ENCODE measurements around the gene RXRB. TPM values are rescaled to one million over a fixed set of nuclear protein-coding genes. Genes with fewer than 3 reads are reported as not detected.

Gene RXRB
- total and polyA plus RNA-seq, 8 donors, result 2.9 to 50.4 (median 16.6) TPM

GRCh38 chr6:33204415-33205190 lies 4.1 kb upstream of the RXRB start, which contains the start of gene HSD17B8:
Gene HSD17B8, plus strand, starts transcription at chr6:33204655. Its CDS starts 14 bp downstream, at chr6:33204669.
- Histone ChIP-seq H3K36me3 (peaks cover 17 to 27% (median 25%) of the 10 kb centered on the region in 4 donors), H3K27me3 (no peaks in the 10 kb centered on the region), H3K4me3 (peak within 1 kb of the TSS; percentile 59 to 83 (median 72)), H3K27ac (peak within 1 kb of the TSS; percentile 81 to 86 (median 83)), H3K4me1 (peaks cover 46 to 72% (median 68%) of the 10 kb centered on the region in 4 donors), H3K9me3 (no peaks in the 10 kb centered on the region)
- no peak for TF ChIP-seq POLR2A (IDR thresholded peaks at IDR 0.05)
- peak in 2 of 3 donors; percentile 71 to 85 for TF ChIP-seq POLR2AphosphoS5 (IDR thresholded peaks at IDR 0.05)
- 1 to 2% (median 1%) methylated on average over 44 to 48 of the region's 48 CpGs for WGBS, 5 donors
- intact Hi-C loops (cut with DNase I; ENCODE audit: low total_unique reads), result no loop called here
- peak; percentile 96 to 98 for DNase-seq

- H3K27ac ChIP-seq, result peak overlapping the region in 3 of 5 donors; percentile 81 to 86 (median 81)
- intact Hi-C loops (cut with DNase I; ENCODE audit: low total_unique reads), result no loop called here
Observed at GRCh38 chr6:33204165-33204414, 3.6 kb upstream of the RXRB start.

GRCh38 chr6:33203443-33204164 lies 3.1 kb upstream of the RXRB start:
- Histone ChIP-seq H3K27ac (peak overlapping the region in 2 of 5 donors; percentile 81), H3K27me3 (no peaks in the 10 kb centered on the region), H3K9me3 (no peaks in the 10 kb centered on the region), H3K36me3 (peaks cover 17 to 24% (median 22%) of the 10 kb centered on the region in 4 donors), H3K4me1 (peaks cover 50 to 72% (median 69%) of the 10 kb centered on the region in 4 donors), H3K4me3 (peak overlapping the region in 1 of 4 donors; percentile 74)
- intact Hi-C loops (cut with DNase I; ENCODE audit: low total_unique reads), result no loop called here
- TF ChIP-seq POLR2A (IDR thresholded peaks at IDR 0.05) (no peak), EP300 (IDR thresholded peaks at IDR 0.05) (no peak), CTCF (IDR thresholded peaks at IDR 0.05) (no peak), POLR2AphosphoS5 (IDR thresholded peaks at IDR 0.05) (no peak)
- peak in 1 of 2 donors; percentile 4 for DNase-seq
- 56 to 84% (median 67%) methylated on average over 7 of the region's 7 CpGs for WGBS, 5 donors

More at GRCh38 chr6:33204165-33204414, 3.6 kb upstream of the RXRB start:
- peak overlapping the region; percentile 59 to 83 (median 72) for H3K4me3 ChIP-seq
- H3K27me3 ChIP-seq, result no peaks in the 10 kb centered on the region
- 1 to 5% (median 3%) methylated on average over 4 of the region's 4 CpGs for WGBS, 5 donors
- peaks cover 50 to 74% (median 69%) of the 10 kb centered on the region in 4 donors for H3K4me1 ChIP-seq
- H3K36me3 ChIP-seq, result peaks cover 17 to 24% (median 22%) of the 10 kb centered on the region in 4 donors
- no peak for TF ChIP-seq EP300 (IDR thresholded peaks at IDR 0.05)
- TF ChIP-seq POLR2AphosphoS5 (IDR thresholded peaks at IDR 0.05), result no peak
- TF ChIP-seq CTCF (IDR thresholded peaks at IDR 0.05), result no peak
- no peak for TF ChIP-seq POLR2A (IDR thresholded peaks at IDR 0.05)
- no peaks in the 10 kb centered on the region for H3K9me3 ChIP-seq
- no peak for DNase-seq

- no peaks in the 10 kb centered on the region for H3K9me3 ChIP-seq
- TF ChIP-seq EP300 (IDR thresholded peaks at IDR 0.05) (no peak), POLR2A (IDR thresholded peaks at IDR 0.05) (no peak), POLR2AphosphoS5 (IDR thresholded peaks at IDR 0.05) (no peak), CTCF (IDR thresholded peaks at IDR 0.05) (no peak)
- H3K36me3 ChIP-seq, result peaks cover 17 to 27% (median 23%) of the 10 kb centered on the region in 4 donors
- no peaks in the 10 kb centered on the region for H3K27me3 ChIP-seq
- H3K4me1 ChIP-seq, result peaks cover 57 to 80% (median 77%) of the 10 kb centered on the region in 4 donors
- peak overlapping the region in 2 of 4 donors; percentile 91 to 94 for H3K4me3 ChIP-seq
- H3K27ac ChIP-seq, result no peak overlapping the region
- WGBS, 5 donors, result 60 to 86% (median 72%) methylated on average over 5 to 6 of the region's 6 CpGs
- intact Hi-C loops (cut with DNase I; ENCODE audit: low total_unique reads), result no loop called here
- peak in 1 of 2 donors; percentile 1 for DNase-seq
Observed at GRCh38 chr6:33202799-33203198, 2.3 kb upstream of the RXRB start.
